Endodermal cell (in vitro differentiated cells): ENCODE data around the gene FPR3. TPM values are rescaled to one million over a fixed set of nuclear protein-coding genes. Genes with fewer than 3 reads are reported as not detected.

Experiments used
- DNase-seq: peaks from one replicate; pipeline ENCODE4 v3.0.0-alpha.2; 2017
- H3K27ac ChIP-seq: 2 replicates; pipeline ENCODE4 v1.5.1; 2013; ENCODE audit warnings: mild to moderate bottlenecking, low read depth, low read length, moderate library complexity
- H3K27me3 ChIP-seq: 2 replicates; pipeline ENCODE4 v1.6.1; 2013; ENCODE audit warnings: mild to moderate bottlenecking, low read length, moderate library complexity; ENCODE audit not compliant: insufficient read depth, control insufficient read depth, poor library complexity, severe bottlenecking
- H3K36me3 ChIP-seq: 2 replicates; pipeline ENCODE4 v1.7.0; 2013; ENCODE audit warnings: mild to moderate bottlenecking, low read length, moderate library complexity; ENCODE audit not compliant: control insufficient read depth, insufficient read depth
- H3K4me1 ChIP-seq: one replicate; pipeline ENCODE4 v1.7.0; 2013; ENCODE audit warnings: low read length; ENCODE audit not compliant: control insufficient read depth, insufficient read depth
- H3K4me3 ChIP-seq: 2 replicates; pipeline ENCODE4 v1.5.1; 2013; ENCODE audit warnings: mild to moderate bottlenecking, low read length, moderate library complexity
- H3K9ac ChIP-seq: 2 replicates; pipeline ENCODE4 v1.6.1; 2013; ENCODE audit warnings: mild to moderate bottlenecking, low read length, moderate library complexity; ENCODE audit not compliant: poor library complexity, severe bottlenecking; ENCODE audit errors: extremely low read depth
- H3K9me3 ChIP-seq: 2 replicates; pipeline ENCODE4 v1.6.1; 2013; ENCODE audit warnings: mild to moderate bottlenecking, low read length, moderate library complexity; ENCODE audit not compliant: control insufficient read depth
- H3K27ac Mint-ChIP-seq: 2 replicates; pipeline ENCODE4 v1.8.0; 2020; ENCODE audit warnings: mixed read lengths
- H3K27me3 Mint-ChIP-seq: 2 replicates; pipeline ENCODE4 v1.8.0; 2021; ENCODE audit warnings: mild to moderate bottlenecking, mixed read lengths; ENCODE audit not compliant: insufficient read depth
- H3K36me3 Mint-ChIP-seq: 2 replicates; pipeline ENCODE4 v1.8.0; 2020; ENCODE audit warnings: low read depth, mixed read lengths
- H3K4me1 Mint-ChIP-seq: 2 replicates; pipeline ENCODE4 v1.8.0; 2020; ENCODE audit warnings: mixed read lengths
- H3K4me3 Mint-ChIP-seq: 2 replicates; pipeline ENCODE4 v1.8.0; 2020; ENCODE audit warnings: mild to moderate bottlenecking, moderate library complexity, mixed read lengths
- H3K9me3 Mint-ChIP-seq: 2 replicates; pipeline ENCODE4 v1.8.0; 2020; ENCODE audit warnings: mild to moderate bottlenecking, mixed read lengths
- CTCF ChIP-seq: fragments of 200-600 bp; sonication (generic); conservative IDR thresholded peaks from 2 replicates; pipeline ENCODE4 v1.5.0; 2021; ENCODE audit warnings: antibody characterized with exemption, mild to moderate bottlenecking
- WGBS, 2 experiments: methylation state at CpG; one replicate each; pipeline versions ENCODE4 v1.1.5 to v1.1.7; 2013; ENCODE audit warnings: missing lambda C conversion rate in 2 of 2, mixed read lengths in 1 of 2; ENCODE audit not compliant: insufficient coverage in 1 of 2, insufficient read length in 1 of 2; 5-methylcytosine and 5-hydroxymethylcytosine counted together
- total RNA-seq, 2 donors: library from RNA; stranded (reverse); fragmentation: NEBNext Ultra II Directional in 1 of 2; extraction: Animal tissue kit (Norgen Biotek cat#: 25700) in 1 of 2; gene quantifications; 2 replicates in 1 of 2; 3 replicates in 1 of 2; pipeline ENCODE4 v1.2.1, GENCODE V29; 2021

The FPR3 gene
- total RNA-seq, 2 donors from 2014 or later, result not detected

GRCh38 chr19:51788029-51788428, 6.9 kb upstream of the FPR3 start:
- Mint-ChIP-seq H3K27ac (no peak overlapping the region), H3K27me3 (peaks cover 4% of the 10 kb centered on the region), H3K9me3 (peaks cover 4% of the 10 kb centered on the region)

GRCh38 chr19:51789061-51789795, 5.7 kb upstream of the FPR3 start:
- no peak overlapping the region for H3K27ac ChIP-seq
- H3K9me3 Mint-ChIP-seq, result peaks cover 4% of the 10 kb centered on the region
- no peaks in the 10 kb centered on the region for H3K36me3 Mint-ChIP-seq
- no peak for TF ChIP-seq CTCF
- H3K36me3 ChIP-seq, result no peaks in the 10 kb centered on the region
- no peaks in the 10 kb centered on the region for H3K27me3 ChIP-seq
- 78 to 81% methylated on average over 5 to 6 of the region's 6 CpGs for WGBS, 2 experiments
- H3K27ac Mint-ChIP-seq, result no peak overlapping the region
- no peaks in the 10 kb centered on the region for H3K4me1 Mint-ChIP-seq
- H3K9me3 ChIP-seq, result no peaks in the 10 kb centered on the region
- H3K4me3 Mint-ChIP-seq, result no peak overlapping the region
- H3K4me3 ChIP-seq, result no peak overlapping the region
- DNase-seq, result no peak
- H3K27me3 Mint-ChIP-seq, result peaks cover 9% of the 10 kb centered on the region
- no peak overlapping the region for H3K9ac ChIP-seq
- no peaks in the 10 kb centered on the region for H3K4me1 ChIP-seq

More at GRCh38 chr19:51788029-51788428, 6.9 kb upstream of the FPR3 start:
- Histone ChIP-seq H3K27ac (no peak overlapping the region), H3K4me3 (no peak overlapping the region), H3K9me3 (no peaks in the 10 kb centered on the region), H3K9ac (no peak overlapping the region), H3K27me3 (no peaks in the 10 kb centered on the region), H3K36me3 (no peaks in the 10 kb centered on the region), H3K4me1 (no peaks in the 10 kb centered on the region)
- no peak overlapping the region for H3K4me3 Mint-ChIP-seq
- DNase-seq, result no peak
- no peaks in the 10 kb centered on the region for H3K36me3 Mint-ChIP-seq
- 29 to 63% methylated on average over 1 to 2 of the region's 2 CpGs for WGBS, 2 experiments
- no peak for TF ChIP-seq CTCF
- no peaks in the 10 kb centered on the region for H3K4me1 Mint-ChIP-seq

GRCh38 chr19:51792932-51793331, 2.0 kb upstream of the FPR3 start:
- Histone ChIP-seq H3K36me3 (no peaks in the 10 kb centered on the region), H3K4me3 (no peak overlapping the region), H3K27ac (no peak overlapping the region), H3K4me1 (no peaks in the 10 kb centered on the region), H3K9me3 (peaks cover 7% of the 10 kb centered on the region), H3K9ac (no peak overlapping the region), H3K27me3 (no peaks in the 10 kb centered on the region)
- peaks cover 13% of the 10 kb centered on the region for H3K9me3 Mint-ChIP-seq
- H3K27ac Mint-ChIP-seq, result no peak overlapping the region
- 40 to 71% methylated on average over 1 to 2 of the region's 2 CpGs for WGBS, 2 experiments
- no peaks in the 10 kb centered on the region for H3K36me3 Mint-ChIP-seq
- H3K27me3 Mint-ChIP-seq, result peaks cover 26% of the 10 kb centered on the region
- no peak for TF ChIP-seq CTCF
- no peaks in the 10 kb centered on the region for H3K4me1 Mint-ChIP-seq
- no peak overlapping the region for H3K4me3 Mint-ChIP-seq
- DNase-seq, result no peak
